Parathyroid adenoma (tissue), 2 donors: ENCODE measurements around the gene PPWD1.

Experiments
- H2AFZ ChIP-seq: fragments of 300-600 bp; sonication (generic); one replicate; pipeline ENCODE4 v1.7.0; 2017; ENCODE audit warnings: antibody characterized with exemption, mild to moderate bottlenecking
- H3K27ac ChIP-seq: fragments of 300-600 bp; sonication (generic); one replicate; pipeline ENCODE4 v1.7.0; 2017
- H3K27me3 ChIP-seq: fragments of 300-600 bp; sonication (generic); one replicate; pipeline ENCODE4 v1.7.0; 2017; ENCODE audit warnings: low read length; ENCODE audit not compliant: control insufficient read depth, insufficient read depth
- H3K36me3 ChIP-seq: fragments of 300-600 bp; sonication (generic); one replicate; pipeline ENCODE4 v1.7.0; 2017; ENCODE audit warnings: low read length; ENCODE audit not compliant: control insufficient read depth, insufficient read depth
- H3K4me1 ChIP-seq: fragments of 300-600 bp; sonication (generic); one replicate; pipeline ENCODE4 v1.7.0; 2017; ENCODE audit warnings: control low read depth
- H3K4me2 ChIP-seq: fragments of 300-600 bp; sonication (generic); one replicate; pipeline ENCODE4 v1.7.0; 2017; ENCODE audit warnings: low read length
- H3K4me3 ChIP-seq: fragments of 300-600 bp; sonication (generic); one replicate; pipeline ENCODE4 v1.7.0; 2017; ENCODE audit warnings: low read depth, low read length
- H3K79me2 ChIP-seq: fragments of 300-600 bp; sonication (generic); one replicate; pipeline ENCODE4 v1.7.0; 2017; ENCODE audit warnings: control low read depth
- H3K9ac ChIP-seq: fragments of 300-600 bp; sonication (generic); one replicate; pipeline ENCODE4 v1.7.0; 2017; ENCODE audit warnings: mild to moderate bottlenecking
- H3K9me3 ChIP-seq: fragments of 300-600 bp; sonication (generic); one replicate; pipeline ENCODE4 v1.7.0; 2017; ENCODE audit warnings: low read length; ENCODE audit not compliant: control insufficient read depth
- TF ChIP-seq, protein P1 (sequence below): fragments of 300-600 bp; sonication (generic); IDR thresholded peaks from one replicate; pipeline ENCODE4 v1.7.0; 2017; ENCODE audit warnings: antibody characterized with exemption, mild to moderate bottlenecking
- donor health status: primary hyperparathyroidism.

Gene PPWD1

GRCh38 chr5:65555287-65555686 lies 7.8 kb upstream of the PPWD1 start:
- TF ChIP-seq, protein P1, sequence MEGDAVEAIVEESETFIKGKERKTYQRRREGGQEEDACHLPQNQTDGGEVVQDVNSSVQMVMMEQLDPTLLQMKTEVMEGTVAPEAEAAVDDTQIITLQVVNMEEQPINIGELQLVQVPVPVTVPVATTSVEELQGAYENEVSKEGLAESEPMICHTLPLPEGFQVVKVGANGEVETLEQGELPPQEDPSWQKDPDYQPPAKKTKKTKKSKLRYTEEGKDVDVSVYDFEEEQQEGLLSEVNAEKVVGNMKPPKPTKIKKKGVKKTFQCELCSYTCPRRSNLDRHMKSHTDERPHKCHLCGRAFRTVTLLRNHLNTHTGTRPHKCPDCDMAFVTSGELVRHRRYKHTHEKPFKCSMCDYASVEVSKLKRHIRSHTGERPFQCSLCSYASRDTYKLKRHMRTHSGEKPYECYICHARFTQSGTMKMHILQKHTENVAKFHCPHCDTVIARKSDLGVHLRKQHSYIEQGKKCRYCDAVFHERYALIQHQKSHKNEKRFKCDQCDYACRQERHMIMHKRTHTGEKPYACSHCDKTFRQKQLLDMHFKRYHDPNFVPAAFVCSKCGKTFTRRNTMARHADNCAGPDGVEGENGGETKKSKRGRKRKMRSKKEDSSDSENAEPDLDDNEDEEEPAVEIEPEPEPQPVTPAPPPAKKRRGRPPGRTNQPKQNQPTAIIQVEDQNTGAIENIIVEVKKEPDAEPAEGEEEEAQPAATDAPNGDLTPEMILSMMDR: no peak
- H2AFZ ChIP-seq: no peak overlapping the region
- no peak overlapping the region for H3K4me2 ChIP-seq
- H3K9me3 ChIP-seq: no peaks in the 10 kb centered on the region
- H3K27me3 ChIP-seq: no peaks in the 10 kb centered on the region
- H3K9ac ChIP-seq: no peak overlapping the region
- H3K27ac ChIP-seq: no peak overlapping the region
- no peaks in the 10 kb centered on the region for H3K79me2 ChIP-seq
- H3K36me3 ChIP-seq: no peaks in the 10 kb centered on the region
- no peak overlapping the region for H3K4me3 ChIP-seq
- no peaks in the 10 kb centered on the region for H3K4me1 ChIP-seq

GRCh38 chr5:65556181-65556580 lies 6.9 kb upstream of the PPWD1 start:
- no peak overlapping the region for H2AFZ ChIP-seq
- H3K4me1 ChIP-seq: no peaks in the 10 kb centered on the region
- H3K27ac ChIP-seq: no peak overlapping the region
- H3K4me3 ChIP-seq: no peak overlapping the region
- H3K27me3 ChIP-seq: no peaks in the 10 kb centered on the region
- no peak overlapping the region for H3K4me2 ChIP-seq
- H3K9me3 ChIP-seq: no peaks in the 10 kb centered on the region
- H3K79me2 ChIP-seq: no peaks in the 10 kb centered on the region
- TF ChIP-seq, protein P1: no peak
- no peaks in the 10 kb centered on the region for H3K36me3 ChIP-seq
- no peak overlapping the region for H3K9ac ChIP-seq

DNA sequence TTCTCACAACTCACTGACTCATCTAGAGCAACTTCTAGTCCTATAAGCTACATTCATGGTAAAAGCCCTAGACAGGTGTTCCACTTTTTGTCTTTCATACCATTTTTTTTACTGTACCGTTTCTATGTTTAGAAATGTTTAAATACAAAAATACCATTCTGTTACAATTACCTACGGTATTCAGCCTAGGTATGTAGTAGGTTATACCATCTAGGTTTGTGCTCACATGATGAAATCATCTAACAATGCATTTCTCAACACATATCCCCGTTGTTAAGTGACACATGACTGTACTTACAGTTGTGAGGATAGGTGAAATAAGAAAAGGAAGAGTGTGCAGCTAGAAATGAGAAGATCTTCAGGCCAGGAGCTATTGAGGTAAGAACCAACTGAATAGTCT lies 6.4 kb upstream of the PPWD1 start:
- no peaks in the 10 kb centered on the region for H3K27me3 ChIP-seq
- H3K27ac ChIP-seq: no peak overlapping the region
- H3K9ac ChIP-seq: no peak overlapping the region
- no peaks in the 10 kb centered on the region for H3K36me3 ChIP-seq
- H3K79me2 ChIP-seq: no peaks in the 10 kb centered on the region
- H3K9me3 ChIP-seq: no peaks in the 10 kb centered on the region
- H3K4me2 ChIP-seq: no peak overlapping the region
- H3K4me3 ChIP-seq: no peak overlapping the region
- H2AFZ ChIP-seq: no peak overlapping the region
- TF ChIP-seq, protein P1: no peak
- no peaks in the 10 kb centered on the region for H3K4me1 ChIP-seq

DNA sequence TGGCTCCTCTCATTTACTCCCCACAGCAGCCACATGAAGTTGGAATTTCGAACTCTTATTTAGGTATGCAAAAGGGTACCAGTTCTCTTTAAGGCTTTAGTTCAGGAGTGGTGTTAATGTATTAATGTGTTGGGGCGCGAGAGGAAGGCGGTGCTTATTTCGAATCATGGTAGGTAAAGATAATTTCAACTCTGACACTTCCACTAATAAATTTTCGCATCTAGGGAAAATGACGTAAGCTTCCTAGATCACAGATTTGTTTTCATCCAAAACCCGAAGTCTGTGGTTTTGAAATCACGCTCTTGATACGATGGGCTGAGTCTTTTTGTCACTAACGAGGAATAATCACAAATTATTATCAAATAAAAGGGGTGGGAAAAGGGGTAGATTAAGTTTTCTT lies 681 bp downstream of the PPWD1 start:
- no peaks in the 10 kb centered on the region for H3K27me3 ChIP-seq
- TF ChIP-seq, protein P1: no peak
- peak overlapping the region; percentile 88 for H2AFZ ChIP-seq
- H3K4me2 ChIP-seq: peak overlapping the region; percentile 100
- peak overlapping the region; percentile 93 for H3K4me3 ChIP-seq
- H3K4me1 ChIP-seq: no peaks in the 10 kb centered on the region
- peaks cover 7% of the 10 kb centered on the region for H3K79me2 ChIP-seq
- peak overlapping the region; percentile 88 for H3K27ac ChIP-seq
- no peak overlapping the region for H3K9ac ChIP-seq
- no peaks in the 10 kb centered on the region for H3K36me3 ChIP-seq
- H3K9me3 ChIP-seq: no peaks in the 10 kb centered on the region

GRCh38 chr5:65566505-65566904 lies 3.4 kb downstream of the PPWD1 start:
- Histone ChIP-seq H3K27ac (no peak overlapping the region), H3K4me2 (no peak overlapping the region), H3K79me2 (peaks cover 7% of the 10 kb centered on the region), H3K4me1 (no peaks in the 10 kb centered on the region), H3K36me3 (no peaks in the 10 kb centered on the region), H3K4me3 (no peak overlapping the region), H3K27me3 (no peaks in the 10 kb centered on the region), H3K9me3 (no peaks in the 10 kb centered on the region), H2AFZ (no peak overlapping the region), H3K9ac (no peak overlapping the region)
- TF ChIP-seq, protein P1: no peak
